Vagina (tissue), 2 donors: ENCODE measurements around the gene ZNF524. TPM values are rescaled to one million over a fixed set of nuclear protein-coding genes. Genes with fewer than 3 reads are reported as not detected.

Experiments
- DNase-seq, 2 donors: peaks; one replicate each; pipeline ENCODE4 v3.0.0-alpha.2; 2017; ENCODE audit errors: extremely low spot score in 2 of 2
- H3K27ac ChIP-seq: fragments of 200-600 bp; sonication (generic); one replicate; pipeline ENCODE4 v1.5.1; 2019
- H3K27me3 ChIP-seq: fragments of 200-600 bp; sonication (generic); one replicate; pipeline ENCODE4 v1.5.1; 2019
- H3K36me3 ChIP-seq, 2 donors: fragments of 200-600 bp; sonication (generic); one replicate each; pipeline ENCODE4 v1.5.1; 2017 to 2019
- H3K4me1 ChIP-seq: fragments of 200-600 bp; sonication (generic); one replicate; pipeline ENCODE4 v1.5.1; 2019
- H3K4me3 ChIP-seq, 2 donors: fragments of 200-600 bp; sonication (generic); 1 replicate in 1 of 2; 2 replicates in 1 of 2; pipeline ENCODE4 v1.5.1; 2016 to 2019
- H3K9me3 ChIP-seq: fragments of 200-600 bp; sonication (generic); one replicate; pipeline ENCODE4 v1.5.1; 2019
- POLR2A ChIP-seq, 2 donors: fragments of 450-650 bp; IDR thresholded peaks; one replicate each; pipeline ENCODE4 v1.6.1; 2017; ENCODE audit warnings: antibody characterized with exemption in 2 of 2, mild to moderate bottlenecking in 2 of 2, moderate library complexity in 2 of 2
- POLR2AphosphoS5 ChIP-seq, 2 donors: sonication (generic); formaldehyde crosslinking; IDR thresholded peaks; one replicate each; pipeline ENCODE4 v1.9.0; 2017; ENCODE audit warnings: antibody characterized with exemption in 2 of 2, mild to moderate bottlenecking in 2 of 2, low read depth in 1 of 2; ENCODE audit not compliant: insufficient read depth in 1 of 2
- intact Hi-C: fragments of 100-400 bp; cut with DNase I; formaldehyde crosslinking; loops from one replicate; pipeline ENCODE4 v1.15.1; 2023
- total RNA-seq: library from RNA; depleted of rRNA; stranded (reverse); fragments of >200 nt; gene quantifications from one replicate; pipeline ENCODE4 v1.2.3, GENCODE V29; 2016
- TF ChIP-seq, protein P1 (sequence below), 3 experiments: fragments of 450-650 bp in 2 of 3; fragments of 200-600 bp in 1 of 3; sonication (generic) in 1 of 3; IDR thresholded peaks; one replicate each; pipeline ENCODE4 v1.5.1; 2017 to 2019; ENCODE audit warnings: antibody characterized with exemption in 3 of 3, mild to moderate bottlenecking in 2 of 3, moderate library complexity in 2 of 3

Gene ZNF524
- total RNA-seq, 1 donor from 2014 or later = 15.5 TPM

DNA sequence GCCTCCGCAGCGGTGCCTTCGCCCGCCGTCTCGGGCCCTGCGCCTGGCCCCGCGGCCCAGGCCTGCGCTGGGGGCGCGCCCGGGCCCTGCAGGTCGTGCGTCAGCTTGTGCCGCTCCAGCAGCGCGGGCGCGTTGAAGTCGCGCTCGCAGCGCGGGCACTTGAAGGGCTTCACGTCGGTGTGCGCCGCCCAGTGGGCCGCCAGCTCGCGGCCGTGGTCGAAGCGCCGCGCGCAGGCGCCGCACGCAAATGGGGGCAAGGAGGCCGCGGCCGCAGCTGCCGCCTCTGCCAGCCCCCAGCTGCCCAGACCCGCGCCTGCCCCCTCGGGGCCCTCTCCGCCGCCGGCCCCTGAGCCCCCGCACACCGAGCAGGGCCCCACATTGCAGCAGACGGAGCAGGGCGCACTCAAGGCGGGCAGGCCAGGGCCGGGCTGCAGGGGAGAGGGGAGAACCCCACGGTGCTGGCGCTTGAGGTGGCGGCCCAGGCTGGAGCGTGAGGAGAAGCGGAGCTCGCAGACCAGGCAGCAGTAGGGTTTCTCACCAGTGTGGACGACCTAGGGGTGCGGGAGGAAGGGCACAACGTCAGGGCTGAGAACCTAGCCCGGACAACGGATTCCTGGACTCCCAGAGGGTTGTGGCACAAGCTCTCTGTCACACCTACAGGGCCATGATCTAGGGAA lies 6.9 kb upstream of the ZNF524 start:
- no peak for DNase-seq
- Histone ChIP-seq H3K27ac (no peak overlapping the region), H3K4me3 (no peak overlapping the region), H3K36me3 (peaks cover 0 to 20% of the 10 kb centered on the region in 2 donors), H3K4me1 (no peaks in the 10 kb centered on the region), H3K27me3 (no peaks in the 10 kb centered on the region), H3K9me3 (no peaks in the 10 kb centered on the region)
- TF ChIP-seq POLR2AphosphoS5 (IDR thresholded peaks at IDR 0.05; ENCODE audit: insufficient read depth in 1 of 2, low read depth in 1 of 2) = no peak
- TF ChIP-seq, protein P1, sequence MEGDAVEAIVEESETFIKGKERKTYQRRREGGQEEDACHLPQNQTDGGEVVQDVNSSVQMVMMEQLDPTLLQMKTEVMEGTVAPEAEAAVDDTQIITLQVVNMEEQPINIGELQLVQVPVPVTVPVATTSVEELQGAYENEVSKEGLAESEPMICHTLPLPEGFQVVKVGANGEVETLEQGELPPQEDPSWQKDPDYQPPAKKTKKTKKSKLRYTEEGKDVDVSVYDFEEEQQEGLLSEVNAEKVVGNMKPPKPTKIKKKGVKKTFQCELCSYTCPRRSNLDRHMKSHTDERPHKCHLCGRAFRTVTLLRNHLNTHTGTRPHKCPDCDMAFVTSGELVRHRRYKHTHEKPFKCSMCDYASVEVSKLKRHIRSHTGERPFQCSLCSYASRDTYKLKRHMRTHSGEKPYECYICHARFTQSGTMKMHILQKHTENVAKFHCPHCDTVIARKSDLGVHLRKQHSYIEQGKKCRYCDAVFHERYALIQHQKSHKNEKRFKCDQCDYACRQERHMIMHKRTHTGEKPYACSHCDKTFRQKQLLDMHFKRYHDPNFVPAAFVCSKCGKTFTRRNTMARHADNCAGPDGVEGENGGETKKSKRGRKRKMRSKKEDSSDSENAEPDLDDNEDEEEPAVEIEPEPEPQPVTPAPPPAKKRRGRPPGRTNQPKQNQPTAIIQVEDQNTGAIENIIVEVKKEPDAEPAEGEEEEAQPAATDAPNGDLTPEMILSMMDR (IDR thresholded peaks at IDR 0.05) = no peak
- TF ChIP-seq POLR2A (IDR thresholded peaks at IDR 0.05) = no peak
- intact Hi-C loops = no loop called here

DNA sequence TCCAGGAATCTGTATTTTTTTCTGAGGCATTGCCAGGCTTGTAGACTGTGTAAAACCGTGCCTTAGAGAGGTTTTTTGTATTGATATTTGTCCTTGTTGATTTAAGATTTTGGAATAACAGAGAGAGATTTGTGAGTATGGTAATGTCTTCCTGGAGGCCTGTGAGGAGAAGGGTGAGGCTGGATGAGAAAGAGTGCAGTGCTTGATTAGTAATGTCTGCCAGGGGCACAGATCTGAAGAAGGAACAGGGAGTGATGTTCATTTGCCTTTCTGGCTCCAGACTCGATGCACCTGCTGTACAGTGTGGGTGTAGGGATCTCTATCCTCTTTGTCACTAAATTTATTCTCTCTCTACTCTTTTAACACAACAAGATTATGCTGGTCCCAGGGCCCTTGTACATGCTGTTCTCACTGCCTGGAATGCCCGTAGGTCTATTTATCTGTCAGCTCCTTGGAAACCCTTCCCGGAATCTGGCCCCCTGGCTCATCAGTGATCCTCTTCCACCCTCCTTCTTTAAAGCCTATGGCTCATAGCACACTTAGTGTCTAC lies 5.0 kb upstream of the ZNF524 start:
- H3K4me1 ChIP-seq = no peaks in the 10 kb centered on the region
- intact Hi-C loops = no loop called here
- DNase-seq = no peak
- TF ChIP-seq, protein P1 (IDR thresholded peaks at IDR 0.05) = no peak
- no peak for TF ChIP-seq POLR2AphosphoS5 (IDR thresholded peaks at IDR 0.05; ENCODE audit: insufficient read depth in 1 of 2, low read depth in 1 of 2)
- TF ChIP-seq POLR2A (IDR thresholded peaks at IDR 0.05) = no peak
- peaks cover 0 to 20% of the 10 kb centered on the region in 2 donors for H3K36me3 ChIP-seq
- no peak overlapping the region for H3K4me3 ChIP-seq
- H3K27ac ChIP-seq = no peak overlapping the region
- H3K27me3 ChIP-seq = no peaks in the 10 kb centered on the region
- H3K9me3 ChIP-seq = no peaks in the 10 kb centered on the region

DNA sequence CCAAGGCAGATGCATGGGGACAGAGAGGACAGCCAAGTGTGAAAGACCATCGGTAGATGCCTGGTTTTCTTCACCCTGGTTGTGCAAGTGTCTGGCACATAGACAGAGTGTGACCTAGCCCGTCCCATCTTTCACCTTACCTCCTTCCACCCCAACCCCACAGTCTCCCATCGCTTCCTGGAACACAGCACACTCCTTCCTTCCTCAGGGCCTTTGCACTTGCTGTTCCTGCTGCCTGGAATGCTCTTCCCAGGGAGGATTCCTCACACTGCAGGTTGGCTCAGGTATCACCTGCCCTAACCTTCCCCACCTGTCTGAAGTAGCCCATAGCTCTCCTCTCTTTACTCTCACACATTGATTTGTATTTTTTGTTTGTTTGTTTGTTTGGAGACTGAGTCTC lies 3.8 kb upstream of the ZNF524 start:
- Histone ChIP-seq H3K36me3 (peaks cover 0 to 20% of the 10 kb centered on the region in 2 donors), H3K27ac (no peak overlapping the region), H3K4me1 (peaks cover 8% of the 10 kb centered on the region), H3K4me3 (no peak overlapping the region), H3K9me3 (no peaks in the 10 kb centered on the region), H3K27me3 (no peaks in the 10 kb centered on the region)
- no peak for TF ChIP-seq POLR2A (IDR thresholded peaks at IDR 0.05)
- no peak for TF ChIP-seq POLR2AphosphoS5 (IDR thresholded peaks at IDR 0.05; ENCODE audit: insufficient read depth in 1 of 2, low read depth in 1 of 2)
- TF ChIP-seq, protein P1 (IDR thresholded peaks at IDR 0.05) = no peak
- intact Hi-C loops = no loop called here
- DNase-seq = no peak

- peaks cover 0 to 15% of the 10 kb centered on the region in 2 donors for H3K36me3 ChIP-seq
- no peaks in the 10 kb centered on the region for H3K9me3 ChIP-seq
- TF ChIP-seq POLR2A (IDR thresholded peaks at IDR 0.05) = no peak
- no peak for TF ChIP-seq POLR2AphosphoS5 (IDR thresholded peaks at IDR 0.05; ENCODE audit: insufficient read depth in 1 of 2, low read depth in 1 of 2)
- TF ChIP-seq, protein P1 (IDR thresholded peaks at IDR 0.05) = no peak
- no peaks in the 10 kb centered on the region for H3K27me3 ChIP-seq
- H3K4me1 ChIP-seq = peaks cover 12% of the 10 kb centered on the region
- H3K4me3 ChIP-seq = no peak overlapping the region
- intact Hi-C loops = no loop called here
- no peak overlapping the region for H3K27ac ChIP-seq
- no peak for DNase-seq
Observed at GRCh38 chr19:55597501-55597921, 2.6 kb upstream of the ZNF524 start.

DNA sequence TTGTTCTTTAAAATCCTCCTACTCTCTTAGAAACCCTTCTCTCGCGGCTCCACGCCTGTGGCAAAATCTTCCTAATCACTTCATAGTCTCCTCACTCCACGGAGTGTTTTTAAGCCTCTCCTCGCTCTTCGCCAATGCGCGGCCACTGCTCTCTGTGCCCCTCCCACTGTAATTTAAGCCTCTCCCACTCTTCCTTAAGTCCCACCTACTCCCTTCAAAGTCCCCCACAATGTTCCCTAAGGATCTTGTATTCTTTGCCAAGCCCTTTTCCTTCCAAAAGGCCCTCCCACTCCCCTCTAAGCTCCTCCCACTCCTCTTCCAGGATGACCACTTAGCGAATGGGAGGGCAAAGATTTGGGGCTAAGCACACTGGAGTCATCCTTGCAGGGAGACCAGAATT lies 2.1 kb upstream of the ZNF524 start:
- TF ChIP-seq POLR2A (IDR thresholded peaks at IDR 0.05) (no peak), POLR2AphosphoS5 (IDR thresholded peaks at IDR 0.05; ENCODE audit: insufficient read depth in 1 of 2, low read depth in 1 of 2) (no peak)
- TF ChIP-seq, protein P1 (IDR thresholded peaks at IDR 0.05) = no peak
- DNase-seq = no peak
- Histone ChIP-seq H3K27ac (no peak overlapping the region), H3K9me3 (no peaks in the 10 kb centered on the region), H3K4me1 (peaks cover 12% of the 10 kb centered on the region), H3K4me3 (no peak overlapping the region), H3K27me3 (no peaks in the 10 kb centered on the region), H3K36me3 (peaks cover 0 to 15% of the 10 kb centered on the region in 2 donors)
- intact Hi-C loops = no loop called here
